Measurements from ENCODE around the gene FAM217B.

The FAM217B gene

DNA sequence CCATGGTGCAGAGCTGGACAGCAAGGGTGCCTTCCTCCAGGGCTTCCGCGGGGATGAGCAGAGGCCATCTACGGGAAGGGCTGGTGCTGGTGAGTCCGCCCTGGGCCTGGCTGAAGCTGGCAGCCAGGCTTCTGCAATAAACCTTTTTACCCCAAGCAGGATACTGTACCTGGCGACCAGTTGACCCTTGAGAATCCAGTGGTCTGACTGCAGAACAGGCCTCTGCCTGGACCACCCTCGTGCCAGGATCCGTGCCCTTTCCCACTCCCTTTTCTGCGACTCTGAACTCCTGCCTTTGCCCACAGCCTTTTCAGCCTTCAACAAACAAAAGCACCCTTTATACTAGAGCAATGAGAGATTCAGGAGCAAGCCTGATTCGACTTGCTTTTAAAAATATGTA lies 36.9 kb downstream of the FAM217B start:
- no peak for DNase-seq

DNA sequence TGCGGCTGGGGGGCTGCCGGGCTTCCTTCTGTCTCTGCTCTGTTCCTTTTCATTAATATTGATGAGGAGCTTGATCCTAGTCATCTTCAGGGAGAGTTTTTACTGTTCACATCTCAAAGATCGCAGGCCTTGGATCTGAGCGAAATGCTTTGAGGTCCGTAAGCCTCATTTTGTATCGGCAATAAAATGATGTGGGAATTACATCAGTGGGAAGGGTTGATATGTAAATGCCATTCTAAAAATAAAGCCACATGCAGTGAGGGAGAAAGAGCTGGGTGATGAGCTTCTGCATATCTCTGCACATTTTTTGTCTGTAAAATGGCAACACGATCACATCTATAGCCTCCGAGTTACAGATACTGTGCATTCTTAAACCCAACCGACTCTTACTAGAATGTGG lies 42.9 kb downstream of the FAM217B start:
- no peak for DNase-seq

DNA sequence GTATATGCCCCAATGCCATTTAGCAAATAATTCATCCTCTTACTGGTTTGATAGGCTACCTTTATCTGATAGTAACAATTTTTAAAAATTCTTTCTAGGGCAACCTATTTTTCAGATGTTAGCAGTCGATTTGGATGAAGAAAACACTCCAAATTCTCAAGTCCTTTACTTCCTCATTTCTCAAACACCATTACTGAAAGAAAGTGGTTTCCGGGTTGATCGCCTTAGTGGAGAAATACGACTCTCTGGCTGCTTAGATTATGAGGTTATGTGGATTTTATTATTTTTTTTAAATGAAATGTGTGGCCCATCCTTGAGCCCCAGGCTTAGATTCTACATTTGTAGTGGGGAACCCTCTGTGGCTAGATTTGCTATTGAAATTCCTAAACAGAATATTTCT lies 44.4 kb downstream of the FAM217B start:
- DNase-seq, result no peak

DNA sequence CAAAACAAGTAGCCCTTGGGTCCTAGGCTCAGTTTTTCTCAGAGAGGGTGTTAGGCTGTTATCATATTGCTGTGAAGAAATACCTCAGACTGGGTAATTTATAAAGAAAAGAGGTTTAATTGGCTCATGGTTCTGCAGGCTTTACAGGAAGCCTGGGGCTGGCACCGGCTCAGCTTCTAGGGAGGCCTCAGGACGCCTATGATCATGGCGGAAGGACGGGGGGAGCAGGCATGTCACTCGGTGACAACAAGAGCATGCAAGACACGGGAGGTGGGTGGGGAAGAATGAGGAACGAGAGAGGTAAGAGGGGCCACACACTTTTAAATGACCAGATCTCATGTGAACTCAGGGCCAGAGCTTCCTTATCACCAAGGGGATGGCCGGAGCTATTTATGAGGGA lies 45.0 kb downstream of the FAM217B start:
- no peak for DNase-seq

DNA sequence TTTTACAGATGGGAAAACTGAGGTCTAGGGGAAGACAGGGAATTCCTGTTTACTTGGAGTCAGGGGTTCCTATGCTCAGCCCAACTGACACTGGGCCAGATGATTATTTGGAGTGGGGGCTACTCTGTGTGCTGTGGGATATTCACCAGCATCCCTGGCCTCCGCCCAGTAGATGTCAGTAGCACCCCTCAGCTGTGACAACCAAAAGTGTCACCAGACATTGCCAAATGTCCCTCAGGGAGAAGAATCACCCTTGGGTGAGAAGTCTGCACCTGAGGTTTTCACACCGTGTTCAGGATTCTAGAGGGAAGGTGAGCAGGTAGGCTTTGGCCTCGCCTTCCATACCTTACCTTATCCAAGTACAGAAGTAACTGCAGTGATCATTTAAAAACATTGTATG lies 45.7 kb downstream of the FAM217B start:
- no peak for DNase-seq

DNA sequence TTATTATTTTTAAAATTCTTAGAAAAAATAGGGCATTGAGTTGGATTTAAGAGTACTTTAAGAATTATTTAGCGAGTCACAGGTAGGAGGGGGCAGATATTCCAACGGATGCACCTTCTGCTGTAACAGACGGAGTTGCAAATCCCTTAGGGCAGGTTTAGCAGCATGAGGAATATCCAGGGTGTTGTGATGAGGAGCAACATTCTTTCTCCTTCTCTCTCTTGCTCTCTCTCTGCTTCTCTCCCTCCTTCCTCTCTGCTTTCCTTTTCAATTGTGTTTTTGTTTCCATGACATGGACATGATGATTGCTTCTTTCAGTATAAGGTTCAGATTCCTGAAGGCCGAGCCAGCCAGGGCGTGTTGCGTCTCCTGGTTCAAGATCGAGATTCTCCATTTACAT lies 46.9 kb downstream of the FAM217B start:
- no peak for DNase-seq

DNA sequence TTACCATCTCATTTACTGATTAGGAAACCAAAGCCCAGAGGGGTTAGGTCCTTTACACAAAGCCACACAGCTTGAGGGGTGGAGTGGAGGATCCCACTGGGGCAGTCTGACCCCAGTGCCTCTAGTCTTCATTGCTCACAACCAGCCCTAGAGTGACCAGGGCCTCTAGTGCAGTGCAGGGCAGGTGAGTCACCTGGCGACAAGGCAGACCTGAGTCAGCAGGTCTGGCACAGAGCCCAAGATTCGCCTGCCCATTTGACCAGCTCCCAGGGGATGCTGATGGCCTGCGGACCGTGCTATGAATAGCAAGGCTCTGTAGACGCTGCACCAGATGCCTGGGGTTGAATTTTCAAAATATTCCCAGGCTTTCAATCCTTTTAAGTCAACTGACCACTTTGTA lies 48.0 kb downstream of the FAM217B start:
- DNase-seq, result no peak

DNA sequence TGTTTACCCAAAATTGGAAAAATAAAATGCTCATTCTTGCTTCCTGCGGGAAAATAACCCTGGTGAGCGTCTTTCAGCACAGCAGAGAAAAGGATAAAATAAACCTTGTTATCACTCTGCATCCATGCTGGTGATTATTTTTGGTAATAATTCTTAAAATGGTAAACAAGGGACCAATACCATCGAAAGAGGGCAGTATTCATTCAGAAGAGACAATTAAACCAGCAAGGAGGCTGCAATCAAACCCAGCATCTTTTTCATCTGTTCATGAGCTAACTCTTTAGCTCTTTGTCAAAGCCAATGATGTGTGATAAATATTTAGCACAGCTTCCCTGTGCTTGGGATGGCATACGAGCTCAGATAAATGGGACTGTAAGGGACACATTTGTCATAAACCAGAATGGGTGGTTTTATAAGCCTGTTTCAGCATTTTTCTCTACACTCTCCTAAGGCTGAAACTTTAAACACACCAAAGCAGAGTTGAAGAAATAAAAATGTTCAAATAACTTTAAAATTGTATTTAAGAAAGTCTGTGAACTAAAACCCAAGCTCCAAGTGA lies 52.4 kb downstream of the FAM217B start:
- no peak for DNase-seq

DNA sequence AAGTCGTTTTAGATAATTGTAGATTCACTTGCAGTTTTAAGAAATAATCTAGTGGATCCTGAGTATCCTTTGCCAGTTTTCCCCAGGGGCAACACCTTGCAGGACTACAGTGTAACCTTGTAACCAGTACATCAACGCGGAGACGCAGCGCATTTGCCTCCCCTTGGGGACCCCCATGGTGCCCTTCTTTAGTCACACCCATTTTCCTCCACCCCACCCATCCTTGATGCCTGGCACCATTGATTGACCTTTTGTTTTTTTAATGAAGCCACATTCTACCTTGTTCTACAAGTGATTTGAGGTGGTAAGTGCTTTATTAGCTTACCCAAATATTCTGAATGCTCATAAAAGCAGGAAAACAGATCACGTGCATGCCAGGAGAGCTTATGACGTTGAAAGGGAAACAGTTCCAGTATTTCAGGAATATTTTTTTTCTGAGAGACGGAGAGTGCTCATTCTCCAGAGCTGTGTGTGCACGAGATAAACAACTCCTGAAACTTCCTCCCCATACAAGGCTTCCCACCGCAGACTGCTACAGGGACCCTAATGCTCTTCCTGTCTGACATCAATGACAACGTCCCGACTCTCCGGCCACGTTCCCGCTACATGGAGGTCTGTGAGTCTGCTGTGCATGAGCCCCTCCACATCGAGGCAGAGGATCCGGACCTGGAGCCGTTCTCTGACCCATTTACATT lies 53.7 kb downstream of the FAM217B start:
- DNase-seq, result no peak

DNA sequence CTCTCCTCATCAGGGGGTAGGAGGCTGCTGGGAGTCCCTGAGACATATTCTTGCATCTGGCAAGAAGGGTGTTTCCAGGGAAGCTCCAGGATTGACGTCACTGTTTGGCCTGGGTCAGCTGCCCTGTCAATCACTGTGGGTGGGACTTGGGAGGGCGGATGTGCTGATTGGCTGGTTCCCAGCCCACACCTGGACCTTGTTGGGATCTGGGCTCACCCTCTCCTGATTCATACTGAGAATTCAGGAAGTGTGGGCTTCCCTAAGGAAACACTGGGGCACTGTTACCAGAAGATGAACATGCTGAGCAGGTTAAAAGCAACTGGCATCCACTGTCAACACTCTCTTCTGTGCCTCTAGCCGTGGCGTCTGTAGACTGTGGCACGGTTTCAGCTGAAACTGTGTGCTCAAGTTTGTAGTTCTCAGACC lies 54.5 kb downstream of the FAM217B start:
- no peak for DNase-seq

DNA sequence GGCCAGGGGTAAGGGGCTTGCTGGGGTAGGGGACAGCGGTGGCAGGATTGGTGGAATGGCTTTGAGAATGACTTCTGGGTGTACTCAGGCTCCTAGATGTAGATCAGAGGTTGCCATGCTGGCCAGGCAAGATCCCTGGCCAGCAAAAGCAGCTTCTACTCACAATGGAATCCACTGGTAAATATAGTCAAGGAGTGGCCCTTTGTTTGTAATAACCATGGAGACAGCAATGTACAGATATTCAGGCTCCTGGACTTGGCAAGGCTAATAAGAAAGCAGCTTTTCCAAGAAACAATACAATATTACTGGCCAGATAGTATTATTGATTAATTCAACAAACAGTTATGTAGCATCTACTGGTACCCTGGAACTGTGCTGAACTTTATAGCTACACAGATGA lies 55.9 kb downstream of the FAM217B start:
- DNase-seq, result no peak

DNA sequence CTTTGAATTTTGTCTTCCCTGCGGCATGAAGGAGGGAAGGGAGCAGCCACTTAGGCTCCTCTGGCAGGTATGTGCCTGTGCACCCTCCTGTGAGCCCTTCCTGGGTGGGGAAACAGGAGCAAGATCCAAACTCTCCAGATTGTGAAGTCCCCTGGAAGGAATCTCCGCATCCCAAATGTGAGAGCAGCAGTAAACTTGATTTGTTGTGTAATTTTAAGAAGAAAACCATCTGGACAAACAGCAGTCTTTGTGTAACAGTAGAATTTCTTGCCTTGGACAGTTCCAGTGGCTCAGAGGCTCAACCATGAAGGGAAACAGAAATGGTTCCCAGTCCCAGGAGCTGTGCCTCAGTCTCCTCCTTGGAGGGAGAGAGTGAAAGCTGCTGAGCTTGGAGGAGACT lies 57.7 kb downstream of the FAM217B start:
- no peak for DNase-seq
